LNCAP (cell line): ENCODE data around the gene FGGY.

ENCODE experiments used
- TF ChIP-seq, protein P1 (sequence below): fragments of 450-650 bp; IDR thresholded peaks from 2 replicates; pipeline ENCODE4 v1.5.1; 2017; ENCODE audit warnings: mild to moderate bottlenecking

FGGY gene

DNA sequence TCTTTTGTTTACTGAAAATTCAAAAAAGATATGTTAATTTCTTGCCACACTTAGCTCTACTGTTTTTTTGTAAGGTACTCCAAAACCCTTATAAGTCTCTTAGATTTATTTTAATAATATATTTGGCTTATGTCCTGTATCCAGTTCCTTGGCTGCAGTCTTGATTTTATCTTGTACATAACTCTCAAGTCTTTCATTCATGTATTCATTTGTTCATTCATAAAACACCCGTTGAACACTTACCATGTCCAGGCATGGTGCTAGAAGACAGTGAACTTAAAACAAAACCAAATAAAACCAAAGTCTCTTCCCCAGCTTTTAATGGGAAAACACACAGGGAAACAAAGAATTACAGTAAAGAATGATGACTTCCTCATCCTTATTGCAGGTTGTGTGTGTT, 215.8 kb downstream of the FGGY start:
- TF ChIP-seq, protein P1, sequence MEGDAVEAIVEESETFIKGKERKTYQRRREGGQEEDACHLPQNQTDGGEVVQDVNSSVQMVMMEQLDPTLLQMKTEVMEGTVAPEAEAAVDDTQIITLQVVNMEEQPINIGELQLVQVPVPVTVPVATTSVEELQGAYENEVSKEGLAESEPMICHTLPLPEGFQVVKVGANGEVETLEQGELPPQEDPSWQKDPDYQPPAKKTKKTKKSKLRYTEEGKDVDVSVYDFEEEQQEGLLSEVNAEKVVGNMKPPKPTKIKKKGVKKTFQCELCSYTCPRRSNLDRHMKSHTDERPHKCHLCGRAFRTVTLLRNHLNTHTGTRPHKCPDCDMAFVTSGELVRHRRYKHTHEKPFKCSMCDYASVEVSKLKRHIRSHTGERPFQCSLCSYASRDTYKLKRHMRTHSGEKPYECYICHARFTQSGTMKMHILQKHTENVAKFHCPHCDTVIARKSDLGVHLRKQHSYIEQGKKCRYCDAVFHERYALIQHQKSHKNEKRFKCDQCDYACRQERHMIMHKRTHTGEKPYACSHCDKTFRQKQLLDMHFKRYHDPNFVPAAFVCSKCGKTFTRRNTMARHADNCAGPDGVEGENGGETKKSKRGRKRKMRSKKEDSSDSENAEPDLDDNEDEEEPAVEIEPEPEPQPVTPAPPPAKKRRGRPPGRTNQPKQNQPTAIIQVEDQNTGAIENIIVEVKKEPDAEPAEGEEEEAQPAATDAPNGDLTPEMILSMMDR: no peak

DNA sequence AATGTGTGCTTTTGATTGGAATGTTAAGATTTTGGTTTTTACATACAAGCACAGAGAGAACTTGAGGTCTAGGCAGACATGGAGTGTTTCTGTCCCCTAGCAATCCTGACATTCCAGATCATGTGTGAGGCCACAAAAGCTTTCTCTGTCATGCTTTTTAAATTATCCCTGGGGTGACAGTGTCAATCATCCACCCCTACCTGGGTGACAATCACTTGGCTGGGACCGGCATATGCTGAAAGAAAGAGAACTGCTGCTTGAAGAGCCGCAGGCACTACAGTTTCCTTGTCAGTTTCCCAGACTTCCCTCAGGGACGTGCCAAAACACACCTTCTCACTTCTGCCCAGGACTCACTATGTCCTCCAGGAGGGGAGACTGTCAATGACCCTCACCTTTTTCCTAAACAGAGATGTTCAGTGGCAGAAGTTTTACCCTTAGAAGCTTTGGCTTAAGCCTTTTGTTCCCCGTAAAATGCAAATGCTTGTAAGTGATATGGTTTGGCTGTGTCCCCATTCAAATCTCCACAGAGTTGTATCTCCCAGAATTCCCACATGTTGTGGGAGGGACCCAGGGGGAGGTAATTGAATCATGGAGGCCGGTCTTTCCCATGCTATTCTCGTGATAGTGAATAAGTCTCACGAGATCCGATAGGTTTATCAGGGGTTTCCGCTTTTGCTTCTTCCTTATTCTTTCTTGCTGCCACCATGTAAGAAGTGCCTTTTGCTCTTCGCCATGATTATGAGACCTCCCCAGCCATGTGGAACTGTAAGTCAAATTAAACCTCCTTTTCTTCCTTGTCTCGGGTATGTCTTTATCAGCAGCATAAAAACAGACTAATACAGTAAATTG, 217.4 kb downstream of the FGGY start:
- TF ChIP-seq, protein P1: no peak

DNA sequence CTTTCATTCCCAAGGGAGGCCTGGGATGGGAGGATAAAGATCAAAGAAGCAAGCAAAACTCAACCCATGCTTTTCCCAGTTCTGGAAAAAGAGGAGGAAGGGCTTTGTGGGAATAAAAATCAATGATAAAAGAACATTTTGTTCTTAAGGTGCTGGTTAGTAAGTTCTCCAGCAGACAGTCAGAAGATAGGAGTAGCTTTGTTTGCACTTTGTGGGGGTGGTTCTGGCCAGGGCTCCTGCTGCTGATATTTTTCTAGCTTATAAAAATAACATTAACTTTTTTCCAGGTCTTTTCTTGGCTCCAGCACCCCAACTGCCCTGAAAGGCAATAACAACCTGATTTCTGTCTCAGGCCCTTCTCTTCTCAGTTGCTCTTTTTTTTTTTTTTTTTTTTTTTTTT, 220.0 kb downstream of the FGGY start:
- TF ChIP-seq, protein P1: no peak

DNA sequence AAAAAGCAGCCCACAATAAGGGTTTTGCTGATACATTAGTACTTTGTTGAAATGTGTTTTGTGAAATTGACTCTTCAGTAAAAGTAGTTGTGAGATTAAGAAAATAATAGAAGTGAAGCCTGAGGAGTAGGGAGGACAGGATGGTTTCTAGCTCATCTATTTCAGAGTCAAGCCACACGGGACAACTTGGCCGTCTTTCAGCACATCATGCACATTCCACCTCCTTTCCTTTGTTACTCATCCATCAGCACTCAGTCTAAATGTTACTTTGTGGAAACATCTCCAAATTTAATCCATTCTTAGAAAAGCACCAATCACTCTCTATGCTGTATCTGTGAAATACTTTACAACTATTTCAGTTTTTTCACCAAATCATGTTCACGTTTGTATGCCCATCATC, 223.3 kb downstream of the FGGY start:
- TF ChIP-seq, protein P1: no peak

DNA sequence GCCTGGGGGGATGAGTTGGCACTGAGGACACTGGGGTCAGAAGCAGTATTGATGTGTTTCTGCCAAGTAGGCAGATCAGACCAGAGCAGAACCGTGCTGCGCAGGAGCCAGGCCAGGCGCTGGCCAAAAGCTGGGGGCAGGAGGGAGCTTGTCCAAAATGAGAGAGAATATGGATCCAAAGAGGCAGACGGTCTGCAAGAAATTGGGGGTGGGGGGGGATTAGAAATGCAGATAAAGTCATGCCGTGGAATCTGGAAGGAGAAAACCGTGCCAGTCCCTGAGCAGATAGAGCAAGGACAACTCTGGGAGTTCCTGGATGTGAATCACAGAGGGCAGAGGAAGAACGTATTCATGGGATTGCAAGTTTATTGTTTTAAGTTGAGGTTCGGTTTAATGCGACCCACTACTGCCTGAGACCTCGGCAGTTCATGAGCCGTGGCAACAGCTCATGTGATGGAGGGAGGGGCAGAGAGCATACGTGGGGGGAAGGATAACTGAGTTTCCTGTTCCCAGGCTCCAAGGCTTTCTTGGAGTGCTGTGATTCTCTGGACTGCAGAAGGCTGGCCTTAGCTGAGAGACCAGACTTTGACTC, 224.0 kb downstream of the FGGY start:
- TF ChIP-seq, protein P1: no peak

GRCh38 chr1:59521456-59521855, 224.6 kb downstream of the FGGY start:
- TF ChIP-seq, protein P1: no peak

GRCh38 chr1:59522925-59523505, 226.1 kb downstream of the FGGY start:
- TF ChIP-seq, protein P1: no peak
